H1 (cell line): ENCODE data around the gene TRIM5. TPM values are rescaled to one million over a fixed set of nuclear protein-coding genes. Genes with fewer than 3 reads are reported as not detected.

ENCODE experiments used
- CHD2 ChIP-seq: IDR thresholded peaks from 2 replicates; pipeline ENCODE4 v1.6.1; 2012; ENCODE audit warnings: low read length, improper control_type of control experiment
- TCF12 ChIP-seq: IDR thresholded peaks from 2 replicates; pipeline ENCODE4 v1.6.1; 2011; ENCODE audit warnings: low read depth, mild to moderate bottlenecking, low read length
- polyA plus RNA-seq, 7 experiments: library from polyadenylated mRNA; depleted of rRNA in 3 of 7; stranded (reverse) in 5 of 7; unstranded in 2 of 7; fragments of >200 nt in 5 of 7; fragments of 200-250 nt in 2 of 7; gene quantifications; 1 replicate in 5 of 7; 2 replicates in 1 of 7; 4 replicates in 1 of 7; pipeline versions ENCODE4 v1.2.1 to v1.2.3, GENCODE V29; 2011 to 2013; ENCODE audit warnings: missing spikeins in 2 of 7, mixed read lengths in 2 of 7
- total RNA-seq: library from RNA; stranded (reverse); fragmentation: NEBNext Ultra II Directional; extraction: Animal tissue kit (Norgen Biotek cat#: 25700); gene quantifications from 2 replicates; pipeline ENCODE4 v1.2.1, GENCODE V29; 2021
- TF ChIP-seq, protein P1 (sequence below), 3 experiments: IDR thresholded peaks; 1 replicate in 2 of 3; 2 replicates in 1 of 3; pipeline versions ENCODE4 v1.5.1 to v1.6.1; 2011; ENCODE audit warnings: low read length in 3 of 3, mild to moderate bottlenecking in 3 of 3, inconsistent platforms in 2 of 3, low read depth in 1 of 3, moderate library complexity in 1 of 3; ENCODE audit not compliant: insufficient read depth in 1 of 3; ENCODE audit errors: control extremely low read depth in 1 of 3
- TF ChIP-seq, protein P2 (sequence below): IDR thresholded peaks from 2 replicates; pipeline ENCODE4 v1.6.1; 2012; ENCODE audit warnings: inconsistent platforms

TRIM5 gene
- total and polyA plus RNA-seq, 2 of the 8 experiments (the other 6 are each of a cell fraction or from before 2014, with no cell fraction given) = 23.5 to 35.5 TPM

DNA sequence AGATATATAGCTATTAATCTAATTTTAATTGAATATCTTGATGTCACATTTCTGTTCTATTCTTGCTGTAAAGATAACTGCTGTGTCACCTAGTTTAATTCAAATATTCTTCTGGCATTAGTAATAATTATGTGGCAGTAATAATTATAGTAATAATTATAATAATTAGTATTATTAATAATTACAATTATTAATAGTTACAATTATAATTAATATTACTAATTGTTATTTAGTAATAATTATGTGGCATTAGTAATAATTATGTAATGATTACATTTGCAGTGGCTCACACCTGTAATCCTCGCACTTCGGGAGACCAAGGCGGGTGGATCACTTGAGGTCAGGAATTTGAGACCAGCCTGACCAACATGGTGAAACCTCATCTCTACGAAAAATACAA is 1.6 kb upstream of the TRIM5 start (continued):
- TF ChIP-seq TCF12 (no peak), CHD2 (no peak)
- TF ChIP-seq, protein P1, sequence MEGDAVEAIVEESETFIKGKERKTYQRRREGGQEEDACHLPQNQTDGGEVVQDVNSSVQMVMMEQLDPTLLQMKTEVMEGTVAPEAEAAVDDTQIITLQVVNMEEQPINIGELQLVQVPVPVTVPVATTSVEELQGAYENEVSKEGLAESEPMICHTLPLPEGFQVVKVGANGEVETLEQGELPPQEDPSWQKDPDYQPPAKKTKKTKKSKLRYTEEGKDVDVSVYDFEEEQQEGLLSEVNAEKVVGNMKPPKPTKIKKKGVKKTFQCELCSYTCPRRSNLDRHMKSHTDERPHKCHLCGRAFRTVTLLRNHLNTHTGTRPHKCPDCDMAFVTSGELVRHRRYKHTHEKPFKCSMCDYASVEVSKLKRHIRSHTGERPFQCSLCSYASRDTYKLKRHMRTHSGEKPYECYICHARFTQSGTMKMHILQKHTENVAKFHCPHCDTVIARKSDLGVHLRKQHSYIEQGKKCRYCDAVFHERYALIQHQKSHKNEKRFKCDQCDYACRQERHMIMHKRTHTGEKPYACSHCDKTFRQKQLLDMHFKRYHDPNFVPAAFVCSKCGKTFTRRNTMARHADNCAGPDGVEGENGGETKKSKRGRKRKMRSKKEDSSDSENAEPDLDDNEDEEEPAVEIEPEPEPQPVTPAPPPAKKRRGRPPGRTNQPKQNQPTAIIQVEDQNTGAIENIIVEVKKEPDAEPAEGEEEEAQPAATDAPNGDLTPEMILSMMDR (IDR thresholded peaks at IDR 0.05; ENCODE audit: control extremely low read depth in 1 of 3, insufficient read depth in 1 of 3, low read depth in 1 of 3, low read length in 3 of 3) = no peak
- TF ChIP-seq, protein P2, sequence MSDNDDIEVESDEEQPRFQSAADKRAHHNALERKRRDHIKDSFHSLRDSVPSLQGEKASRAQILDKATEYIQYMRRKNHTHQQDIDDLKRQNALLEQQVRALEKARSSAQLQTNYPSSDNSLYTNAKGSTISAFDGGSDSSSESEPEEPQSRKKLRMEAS = no peak
- TF ChIP-seq, all 59 proteins: peak for 0
